NCI-H345 treated with DMSO at 0.1 percent for 48 hours (cell line): Measurements from ENCODE around the gene IGF1.

ENCODE experiments used
- DNase-seq: peaks from one replicate; lab custom pipeline; 2025; ENCODE audit not compliant: unreplicated experiment; lab: John Stamatoyannopoulos, UW

Gene IGF1

GRCh38 chr12:102480406-102480805 lies at the start of gene IGF1:
Gene IGF1 (minus strand): TSS chr12:102480563. CDS start chr12:102480381, 182 bp downstream.
- no peak for DNase-seq

GRCh38 chr12:102528111-102528510 lies 47.7 kb upstream of the IGF1 start:
- no peak for DNase-seq

GRCh38 chr12:102527171-102527720 lies 46.9 kb upstream of the IGF1 start:
- DNase-seq = no peak

- DNase-seq = no peak
Observed at GRCh38 chr12:102526656-102527055, 46.3 kb upstream of the IGF1 start.

- no peak for DNase-seq
Observed at GRCh38 chr12:102522768-102523167, 42.4 kb upstream of the IGF1 start.

- no peak for DNase-seq
Observed at GRCh38 chr12:102521662-102522277, 41.4 kb upstream of the IGF1 start.

GRCh38 chr12:102518871-102519270 lies 38.5 kb upstream of the IGF1 start:
- no peak for DNase-seq

- no peak for DNase-seq
Observed at GRCh38 chr12:102514696-102515095, 34.3 kb upstream of the IGF1 start.

GRCh38 chr12:102513739-102514138 lies 33.4 kb upstream of the IGF1 start:
- DNase-seq = no peak

GRCh38 chr12:102513272-102513671 lies 32.9 kb upstream of the IGF1 start:
- no peak for DNase-seq

GRCh38 chr12:102512523-102512922 lies 32.2 kb upstream of the IGF1 start:
- DNase-seq = no peak

- no peak for DNase-seq
Observed at GRCh38 chr12:102511575-102511974, 31.2 kb upstream of the IGF1 start.

- no peak for DNase-seq
Observed at GRCh38 chr12:102510463-102510862, 30.1 kb upstream of the IGF1 start.

- no peak for DNase-seq
Observed at GRCh38 chr12:102510031-102510430, 29.7 kb upstream of the IGF1 start.

GRCh38 chr12:102509123-102509626 lies 28.8 kb upstream of the IGF1 start:
- DNase-seq = no peak

GRCh38 chr12:102508052-102508451 lies 27.7 kb upstream of the IGF1 start:
- no peak for DNase-seq

- DNase-seq = no peak
Observed at GRCh38 chr12:102507301-102507700, 26.9 kb upstream of the IGF1 start.

GRCh38 chr12:102504871-102505270 lies 24.5 kb upstream of the IGF1 start:
- no peak for DNase-seq

- no peak for DNase-seq
Observed at GRCh38 chr12:102504280-102504679, 23.9 kb upstream of the IGF1 start.

- DNase-seq = no peak
Observed at GRCh38 chr12:102503831-102504230, 23.5 kb upstream of the IGF1 start.

- DNase-seq = no peak
Observed at GRCh38 chr12:102503056-102503681, 22.8 kb upstream of the IGF1 start.

- DNase-seq = no peak
Observed at GRCh38 chr12:102501773-102502172, 21.4 kb upstream of the IGF1 start.
